Cardiac muscle cell (in vitro differentiated cells and primary cell): ENCODE measurements around the gene BAHCC1. TPM values are rescaled to one million over a fixed set of nuclear protein-coding genes. Genes with fewer than 3 reads are reported as not detected.

Experiments used
- DNase-seq, 2 donors: peaks; one replicate each; pipeline versions ENCODE4 v3.0.0 to v3.0.0-alpha.2; 2010 to 2017; ENCODE audit warnings: low read depth in 1 of 2, low spot score in 1 of 2
- H3K27ac ChIP-seq: fragments of 200-600 bp; sonication (generic); 2 replicates; pipeline ENCODE4 v1.5.1; 2016
- H3K27me3 ChIP-seq: fragments of 200-600 bp; sonication (generic); 2 replicates; pipeline ENCODE4 v1.6.0; 2016; ENCODE audit warnings: control low read depth
- H3K36me3 ChIP-seq: fragments of 200-600 bp; sonication (generic); 2 replicates; pipeline ENCODE4 v1.5.1; 2016; ENCODE audit warnings: control low read depth
- H3K4me1 ChIP-seq: fragments of 200-600 bp; sonication (generic); 2 replicates; pipeline ENCODE4 v1.8.1; 2017; ENCODE audit warnings: low read depth, mild to moderate bottlenecking, mixed run types
- H3K4me3 ChIP-seq: fragments of 200-600 bp; sonication (generic); 2 replicates; pipeline ENCODE4 v1.5.1; 2016; ENCODE audit warnings: mild to moderate bottlenecking
- H3K9me3 ChIP-seq: fragments of 200-600 bp; sonication (generic); 2 replicates; pipeline ENCODE4 v1.5.1; 2017; ENCODE audit warnings: low read depth, mild to moderate bottlenecking, control low read depth
- CTCF ChIP-seq: IDR thresholded peaks from 2 replicates; pipeline ENCODE4 v1.5.1; 2012; ENCODE audit warnings: low read depth, mild to moderate bottlenecking, low read length
- polyA plus RNA-seq: library from polyadenylated mRNA; unstranded; fragments of >200 nt; fragmentation: Nextera tagmentation; extraction: Ambion mirVana; gene quantifications from 2 replicates; pipeline ENCODE4 v1.2.1, GENCODE V29; 2016
- total RNA-seq: library from RNA; depleted of rRNA; stranded (reverse); fragments of >200 nt; gene quantifications from 2 replicates; pipeline ENCODE4 v1.2.3, GENCODE V29; 2016

The BAHCC1 gene
- total and polyA plus RNA-seq, 2 experiments from 2014 or later: 20.3 to 47.3 TPM

- Histone ChIP-seq H3K9me3 (no peaks in the 10 kb centered on the region), H3K27me3 (no peaks in the 10 kb centered on the region), H3K27ac (no peak overlapping the region), H3K4me3 (no peak overlapping the region), H3K4me1 (peaks cover 11% of the 10 kb centered on the region), H3K36me3 (no peaks in the 10 kb centered on the region)
- no peak for TF ChIP-seq CTCF
- no peak for DNase-seq
Observed at GRCh38 chr17:81476097-81476496, 80.8 kb downstream of the BAHCC1 start.

DNA sequence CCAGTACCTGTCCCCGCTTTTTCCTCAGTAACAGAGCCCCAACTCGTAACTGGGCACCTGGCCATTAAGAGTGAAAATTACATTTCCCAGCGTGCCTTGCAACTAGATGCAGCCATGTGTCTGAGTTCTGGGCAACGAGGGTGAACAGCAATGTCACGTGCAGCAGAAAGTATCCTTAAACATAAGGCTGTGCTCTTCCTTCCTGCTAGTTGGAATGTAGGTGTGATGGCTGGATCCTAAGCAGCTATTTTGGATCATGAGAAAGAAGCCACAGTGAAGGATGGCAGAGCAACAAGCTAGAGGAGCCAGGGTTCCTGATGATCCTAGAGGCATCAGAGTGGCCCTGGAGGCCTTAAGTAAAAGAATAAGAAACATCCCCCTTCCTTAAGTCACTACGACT is 81.4 kb downstream of the BAHCC1 start:
- Histone ChIP-seq H3K27me3 (no peaks in the 10 kb centered on the region), H3K27ac (no peak overlapping the region), H3K4me1 (peaks cover 12% of the 10 kb centered on the region), H3K4me3 (no peak overlapping the region), H3K36me3 (no peaks in the 10 kb centered on the region), H3K9me3 (no peaks in the 10 kb centered on the region)
- DNase-seq: no peak
- no peak for TF ChIP-seq CTCF

DNA sequence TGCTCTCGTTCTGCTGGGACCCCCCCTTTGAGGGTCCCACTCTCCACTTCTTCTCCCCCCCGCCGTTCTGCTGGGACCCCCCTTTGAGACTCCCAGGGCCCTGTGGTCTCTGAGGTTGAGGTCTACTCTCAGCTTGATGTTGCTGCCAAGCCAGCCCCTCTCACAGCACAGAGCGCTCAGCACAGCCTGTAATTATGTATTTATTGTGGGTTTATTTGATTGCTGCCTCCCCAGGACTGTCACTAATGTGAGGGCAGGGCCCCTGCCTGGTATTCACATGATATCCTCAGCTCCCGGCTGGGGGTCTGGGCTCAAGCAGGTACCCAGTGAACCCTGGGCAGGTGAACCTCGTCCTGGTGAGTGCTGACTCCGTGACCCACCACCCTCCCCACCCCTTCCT is 81.9 kb downstream of the BAHCC1 start:
- Histone ChIP-seq H3K9me3 (no peaks in the 10 kb centered on the region), H3K27ac (no peak overlapping the region), H3K27me3 (no peaks in the 10 kb centered on the region), H3K4me3 (no peak overlapping the region), H3K36me3 (no peaks in the 10 kb centered on the region), H3K4me1 (peaks cover 15% of the 10 kb centered on the region)
- DNase-seq: no peak
- no peak for TF ChIP-seq CTCF

DNA sequence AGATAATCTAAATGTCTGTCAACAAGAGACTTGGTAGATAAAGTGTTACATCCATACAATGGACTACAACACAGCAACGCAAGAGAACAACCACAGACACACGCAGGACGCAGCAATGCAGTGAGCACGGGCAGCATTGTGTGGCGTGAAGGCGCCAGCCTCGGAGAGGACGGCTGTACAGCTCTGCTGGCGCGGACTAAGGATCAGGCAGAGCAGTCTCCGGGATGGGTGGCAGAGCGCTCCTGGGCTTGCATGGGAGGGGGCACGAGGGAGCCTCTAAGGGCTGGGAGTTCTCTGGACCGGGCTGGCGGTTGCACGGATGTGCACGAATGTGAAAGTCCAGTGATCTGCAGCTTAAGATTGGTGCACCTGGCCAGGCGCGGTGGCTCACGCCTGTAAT is 82.9 kb downstream of the BAHCC1 start:
- Histone ChIP-seq H3K9me3 (no peaks in the 10 kb centered on the region), H3K4me1 (peaks cover 21% of the 10 kb centered on the region), H3K27ac (no peak overlapping the region), H3K36me3 (no peaks in the 10 kb centered on the region), H3K27me3 (no peaks in the 10 kb centered on the region), H3K4me3 (no peak overlapping the region)
- TF ChIP-seq CTCF: no peak
- no peak for DNase-seq

GRCh38 chr17:81479175-81480071 is 84.2 kb downstream of the BAHCC1 start:
- no peak overlapping the region for H3K27ac ChIP-seq
- H3K4me1 ChIP-seq: peaks cover 31% of the 10 kb centered on the region
- H3K9me3 ChIP-seq: no peaks in the 10 kb centered on the region

More at GRCh38 chr17:81479175-81480071, 84.2 kb downstream of the BAHCC1 start:
- Histone ChIP-seq H3K36me3 (no peaks in the 10 kb centered on the region), H3K4me3 (no peak overlapping the region), H3K27me3 (no peaks in the 10 kb centered on the region)
- no peak for DNase-seq
- no peak for TF ChIP-seq CTCF
